HepG2 (cell line): Measurements from ENCODE around the gene RAB22A. TPM values are rescaled to one million over a fixed set of nuclear protein-coding genes. Genes with fewer than 3 reads are reported as not detected.

Source experiments
- CREB1 ChIP-seq, 2 experiments: fragments of 450-650 bp in 1 of 2; IDR thresholded peaks; 2 replicates each; pipeline ENCODE4 v1.6.1; 2016 to 2017; ENCODE audit warnings: control low read depth in 1 of 2, mild to moderate bottlenecking in 1 of 2, missing compliant biosample characterization in 1 of 2, missing genetic modification characterization in 1 of 2
- HCFC1 ChIP-seq: fragments of 150-350 bp; IDR thresholded peaks from 2 replicates; pipeline ENCODE4 v1.6.1; 2014; ENCODE audit warnings: low read depth, low read length
- HOXA3 ChIP-seq: sonication (generic); formaldehyde crosslinking; IDR thresholded peaks from 2 replicates; pipeline ENCODE4 v1.5.0; 2020; ENCODE audit warnings: missing genetic modification reagents
- HOXA9 ChIP-seq: sonication (generic); formaldehyde crosslinking; IDR thresholded peaks from 2 replicates; pipeline ENCODE4 v1.8.1; 2022; ENCODE audit warnings: missing genetic modification reagents, mild to moderate bottlenecking, moderate library complexity, borderline replicate concordance
- IKZF1 ChIP-seq: fragments of 450-650 bp; IDR thresholded peaks from 2 replicates; pipeline ENCODE4 v1.7.1; 2016
- ISL2 ChIP-seq: sonication (generic); formaldehyde crosslinking; IDR thresholded peaks from 2 replicates; pipeline ENCODE4 v1.5.0; 2020; ENCODE audit warnings: missing genetic modification reagents
- MEIS2 ChIP-seq: sonication (generic); formaldehyde crosslinking; IDR thresholded peaks from 2 replicates; pipeline ENCODE4 v1.9.0; 2021; ENCODE audit warnings: mild to moderate bottlenecking, missing genetic modification reagents
- MIER2 ChIP-seq: IDR thresholded peaks from 2 replicates; pipeline ENCODE4 v1.6.1; 2016; ENCODE audit warnings: missing biosample characterization, missing genetic modification reagents
- PHF20 ChIP-seq: sonication (generic); formaldehyde crosslinking; IDR thresholded peaks from 2 replicates; pipeline ENCODE4 v1.5.0; 2020; ENCODE audit warnings: mild to moderate bottlenecking, missing genetic modification reagents
- PRMT3 ChIP-seq: sonication (generic); formaldehyde crosslinking; IDR thresholded peaks from 2 replicates; pipeline ENCODE4 v1.8.1; 2022; ENCODE audit warnings: low read depth, mild to moderate bottlenecking, moderate library complexity, missing genetic modification reagents, borderline replicate concordance
- RBM22 ChIP-seq: fragments of 200-400 bp; formaldehyde crosslinking; optimal IDR thresholded peaks from 2 replicates; pipeline ENCODE3; 2017; ENCODE audit warnings: mild to moderate bottlenecking, low read length, moderate library complexity
- SIN3B ChIP-seq: fragments of 150-350 bp; IDR thresholded peaks from 2 replicates; pipeline ENCODE4 v1.6.1; 2014; ENCODE audit warnings: low read length
- SKI ChIP-seq: fragments of 450-650 bp; IDR thresholded peaks from one replicate; pipeline ENCODE4 v1.6.1; 2018; ENCODE audit warnings: mild to moderate bottlenecking; ENCODE audit not compliant: partially characterized antibody
- ZNF17 ChIP-seq: sonication (generic); formaldehyde crosslinking; IDR thresholded peaks from 2 replicates; pipeline ENCODE4 v1.5.0; 2020; ENCODE audit warnings: mild to moderate bottlenecking, missing genetic modification reagents
- ZNF33A ChIP-seq: sonication (generic); formaldehyde crosslinking; IDR thresholded peaks from 2 replicates; pipeline ENCODE4 v1.5.1; 2020; ENCODE audit warnings: missing genetic modification reagents, mild to moderate bottlenecking, moderate library complexity, borderline replicate concordance
- ZNF367 ChIP-seq: sonication (generic); formaldehyde crosslinking; IDR thresholded peaks from 2 replicates; pipeline ENCODE4 v1.4.0; 2020; ENCODE audit warnings: missing genetic modification reagents, borderline replicate concordance
- ZNF468 ChIP-seq: sonication (generic); formaldehyde crosslinking; IDR thresholded peaks from 2 replicates; pipeline ENCODE4 v1.8.0; 2022; ENCODE audit warnings: mild to moderate bottlenecking, moderate library complexity, missing genetic modification reagents
- ZNF577 ChIP-seq: sonication (generic); formaldehyde crosslinking; IDR thresholded peaks from 2 replicates; pipeline ENCODE4 v1.4.0; 2020; ENCODE audit warnings: mild to moderate bottlenecking, low read depth, missing genetic modification reagents, borderline replicate concordance
- ZNF780A ChIP-seq: sonication (generic); formaldehyde crosslinking; IDR thresholded peaks from 2 replicates; pipeline ENCODE4 v1.8.0; 2022; ENCODE audit warnings: mild to moderate bottlenecking, missing genetic modification reagents, moderate library complexity
- ZSCAN25 ChIP-seq: sonication (generic); formaldehyde crosslinking; IDR thresholded peaks from 2 replicates; pipeline ENCODE4 v1.8.0; 2022; ENCODE audit warnings: mild to moderate bottlenecking, missing genetic modification reagents
- ZZZ3 ChIP-seq: sonication (generic); formaldehyde crosslinking; IDR thresholded peaks from 2 replicates; pipeline ENCODE4 v1.4.0; 2020; ENCODE audit warnings: missing genetic modification reagents, mild to moderate bottlenecking, borderline replicate concordance
- polyA plus RNA-seq, 8 experiments: library from polyadenylated mRNA; depleted of rRNA in 3 of 8; stranded (reverse) in 7 of 8; unstranded in 1 of 8; fragments of >200 nt; fragmentation: Illumina TruSeq in 4 of 8; extraction: Trizol in 4 of 8; gene quantifications; 2 replicates each; pipeline versions ENCODE4 v1.2.1 to v1.2.3, GENCODE V29; 2011 to 2016; ENCODE audit warnings: low read depth in 4 of 8, missing spikeins in 1 of 8, mixed read lengths in 1 of 8; ENCODE audit not compliant: insufficient read depth in 1 of 8
- total RNA-seq, 5 experiments: library from RNA; depleted of rRNA; stranded (reverse); fragments of >200 nt; fragmentation: Illumina TruSeq; extraction: Trizol; gene quantifications; 2 replicates each; pipeline ENCODE4 v1.2.3, GENCODE V29; 2016; ENCODE audit warnings: low read depth in 1 of 5
- TF ChIP-seq, protein P1 (sequence below): IDR thresholded peaks from 2 replicates; pipeline ENCODE4 v1.6.1; 2016; ENCODE audit warnings: missing genetic modification reagents, missing compliant biosample characterization
- TF ChIP-seq, protein P2 (sequence below): IDR thresholded peaks from 2 replicates; pipeline ENCODE4 v1.6.1; 2016
- TF ChIP-seq, protein P3 (sequence below): sonication (generic); formaldehyde crosslinking; IDR thresholded peaks from 2 replicates; pipeline ENCODE4 v1.4.0; 2020; ENCODE audit warnings: mild to moderate bottlenecking, missing genetic modification reagents
- TF ChIP-seq, protein P4 (sequence below): sonication (generic); formaldehyde crosslinking; IDR thresholded peaks from 2 replicates; pipeline ENCODE4 v1.9.0; 2021; ENCODE audit warnings: missing genetic modification reagents, borderline replicate concordance

The RAB22A gene
- total and polyA plus RNA-seq, 2 of the 13 experiments (the other 11 are each of a cell fraction or from before 2014, with no cell fraction given): 10.7 to 11.2 TPM

DNA sequence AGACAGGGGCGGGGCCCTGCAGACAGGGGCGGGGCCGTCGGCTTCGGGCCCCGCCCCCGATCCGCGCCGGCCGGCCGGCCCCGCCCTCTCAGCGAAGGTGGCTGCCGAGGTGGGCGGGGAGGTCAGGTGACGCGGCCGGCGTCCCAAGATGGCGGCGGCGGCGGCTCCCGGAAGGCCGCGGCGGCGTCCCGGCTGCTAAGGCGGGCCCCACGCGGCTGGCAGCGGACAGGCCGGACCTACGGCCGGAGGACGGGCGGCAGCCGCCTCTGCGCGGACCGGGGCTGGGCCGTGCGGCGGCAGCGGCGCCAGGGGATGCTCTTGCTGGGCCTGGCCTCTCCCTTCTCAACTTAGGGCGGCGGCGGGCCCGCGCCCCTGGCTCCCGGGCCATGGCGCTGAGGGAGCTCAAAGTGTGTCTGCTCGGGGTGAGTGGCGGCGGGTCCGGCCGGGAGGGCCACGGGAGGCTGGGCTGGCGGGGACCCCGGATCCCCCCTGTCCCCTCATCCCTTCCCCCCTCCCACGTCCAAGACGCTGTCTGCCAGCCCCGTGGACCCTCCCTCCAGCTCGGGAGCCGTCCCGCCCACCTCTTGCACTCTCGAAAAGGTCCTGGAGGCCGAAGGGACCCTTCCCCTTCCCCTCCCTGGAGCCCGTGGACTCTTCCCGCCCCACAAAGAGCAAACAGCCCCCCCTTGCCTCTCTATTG is at the start of gene RAB22A (continued):
- TF ChIP-seq, protein P1, sequence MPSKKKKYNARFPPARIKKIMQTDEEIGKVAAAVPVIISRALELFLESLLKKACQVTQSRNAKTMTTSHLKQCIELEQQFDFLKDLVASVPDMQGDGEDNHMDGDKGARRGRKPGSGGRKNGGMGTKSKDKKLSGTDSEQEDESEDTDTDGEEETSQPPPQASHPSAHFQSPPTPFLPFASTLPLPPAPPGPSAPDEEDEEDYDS (CRISPR knock-in tag): no peak
- TF ChIP-seq ZNF367 (CRISPR knock-in tag) (peak; percentile 57; the same call in 1 of the 2 replicates), HOXA9 (CRISPR knock-in tag) (no peak), PRMT3 (CRISPR knock-in tag) (no peak), SIN3B (peak; percentile 70; the same call in 1 of the 2 replicates), ZNF33A (no peak), ZNF577 (CRISPR knock-in tag) (no peak), SKI (peak; percentile 78), RBM22 (no peak), HCFC1 (peak; percentile 25; the same call in 1 of the 2 replicates), ZNF780A (no peak), CREB1 (IDR thresholded peaks at IDR 0.05) (peak; percentile 16; the same call in 1 of the 2 replicates), CREB1 (CRISPR knock-in tag; IDR thresholded peaks at IDR 0.05) (no peak), IKZF1 (no peak), PHF20 (CRISPR knock-in tag) (0 out of 2 replicates have a peak, but pooled peaks have one; percentile 17), ZSCAN25 (CRISPR knock-in tag) (peak; percentile 82), HOXA3 (peak; percentile 98), MEIS2 (CRISPR knock-in tag) (peak; percentile 74; the same call in 1 of the 2 replicates), MIER2 (CRISPR knock-in tag) (no peak), ISL2 (CRISPR knock-in tag) (no peak), ZZZ3 (CRISPR knock-in tag) (no peak), ZNF468 (CRISPR knock-in tag) (0 out of 2 replicates have a peak, but pooled peaks have one; percentile 58), ZNF17 (no peak)
- TF ChIP-seq, protein P2, sequence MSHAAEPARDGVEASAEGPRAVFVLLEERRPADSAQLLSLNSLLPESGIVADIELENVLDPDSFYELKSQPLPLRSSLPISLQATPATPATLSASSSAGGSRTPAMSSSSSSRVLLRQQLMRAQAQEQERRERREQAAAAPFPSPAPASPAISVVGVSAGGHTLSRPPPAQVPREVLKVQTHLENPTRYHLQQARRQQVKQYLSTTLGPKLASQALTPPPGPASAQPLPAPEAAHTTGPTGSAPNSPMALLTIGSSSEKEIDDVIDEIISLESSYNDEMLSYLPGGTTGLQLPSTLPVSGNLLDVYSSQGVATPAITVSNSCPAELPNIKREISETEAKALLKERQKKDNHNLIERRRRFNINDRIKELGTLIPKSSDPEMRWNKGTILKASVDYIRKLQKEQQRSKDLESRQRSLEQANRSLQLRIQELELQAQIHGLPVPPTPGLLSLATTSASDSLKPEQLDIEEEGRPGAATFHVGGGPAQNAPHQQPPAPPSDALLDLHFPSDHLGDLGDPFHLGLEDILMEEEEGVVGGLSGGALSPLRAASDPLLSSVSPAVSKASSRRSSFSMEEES: peak; percentile 45; the same call in 1 of the 2 replicates
- TF ChIP-seq, protein P3, sequence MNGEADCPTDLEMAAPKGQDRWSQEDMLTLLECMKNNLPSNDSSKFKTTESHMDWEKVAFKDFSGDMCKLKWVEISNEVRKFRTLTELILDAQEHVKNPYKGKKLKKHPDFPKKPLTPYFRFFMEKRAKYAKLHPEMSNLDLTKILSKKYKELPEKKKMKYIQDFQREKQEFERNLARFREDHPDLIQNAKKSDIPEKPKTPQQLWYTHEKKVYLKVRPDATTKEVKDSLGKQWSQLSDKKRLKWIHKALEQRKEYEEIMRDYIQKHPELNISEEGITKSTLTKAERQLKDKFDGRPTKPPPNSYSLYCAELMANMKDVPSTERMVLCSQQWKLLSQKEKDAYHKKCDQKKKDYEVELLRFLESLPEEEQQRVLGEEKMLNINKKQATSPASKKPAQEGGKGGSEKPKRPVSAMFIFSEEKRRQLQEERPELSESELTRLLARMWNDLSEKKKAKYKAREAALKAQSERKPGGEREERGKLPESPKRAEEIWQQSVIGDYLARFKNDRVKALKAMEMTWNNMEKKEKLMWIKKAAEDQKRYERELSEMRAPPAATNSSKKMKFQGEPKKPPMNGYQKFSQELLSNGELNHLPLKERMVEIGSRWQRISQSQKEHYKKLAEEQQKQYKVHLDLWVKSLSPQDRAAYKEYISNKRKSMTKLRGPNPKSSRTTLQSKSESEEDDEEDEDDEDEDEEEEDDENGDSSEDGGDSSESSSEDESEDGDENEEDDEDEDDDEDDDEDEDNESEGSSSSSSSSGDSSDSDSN (CRISPR knock-in tag): peak; percentile 57; the same call in 1 of the 2 replicates
- TF ChIP-seq, protein P4, sequence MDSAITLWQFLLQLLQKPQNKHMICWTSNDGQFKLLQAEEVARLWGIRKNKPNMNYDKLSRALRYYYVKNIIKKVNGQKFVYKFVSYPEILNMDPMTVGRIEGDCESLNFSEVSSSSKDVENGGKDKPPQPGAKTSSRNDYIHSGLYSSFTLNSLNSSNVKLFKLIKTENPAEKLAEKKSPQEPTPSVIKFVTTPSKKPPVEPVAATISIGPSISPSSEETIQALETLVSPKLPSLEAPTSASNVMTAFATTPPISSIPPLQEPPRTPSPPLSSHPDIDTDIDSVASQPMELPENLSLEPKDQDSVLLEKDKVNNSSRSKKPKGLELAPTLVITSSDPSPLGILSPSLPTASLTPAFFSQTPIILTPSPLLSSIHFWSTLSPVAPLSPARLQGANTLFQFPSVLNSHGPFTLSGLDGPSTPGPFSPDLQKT (CRISPR knock-in tag): no peak
